A549 (cell line): ENCODE data around the gene XPNPEP2. TPM values are rescaled to one million over a fixed set of nuclear protein-coding genes. Genes with fewer than 3 reads are reported as not detected.

Experiments used
- ATAC-seq, 2 experiments: fragments of 200-7000 bp in 1 of 2; fragments of >200 bp in 1 of 2; cut with Nextera tagmentation in 1 of 2; cut with Tn5 transposase in 1 of 2; 3 replicates each; pipeline versions ENCODE4 v1.8.0 to v1.9.1; 2018 to 2020; ENCODE audit warnings: mild to moderate bottlenecking in 1 of 2, moderate library complexity in 1 of 2
- CTCF ChIA-PET: fragments of 300-600 bp; sonication (Branson Sonifier 250); formaldehyde crosslinking; extraction: SDS; loops from one replicate; lab custom pipeline; 2021; ENCODE audit warnings: antibody characterized with exemption, inconsistent platforms; lab: Yijun Ruan, JAX
- POLR2A ChIA-PET: fragments of 350-600 bp; formaldehyde crosslinking; extraction: SDS; loops from one replicate; lab custom pipeline; 2021; ENCODE audit warnings: antibody characterized with exemption, inconsistent platforms; lab: Yijun Ruan, JAX
- DNase-seq, 2 experiments: peaks; one replicate each; pipeline versions ENCODE4 v3.0.0 to v3.0.0-alpha.2; 2011 to 2016; ENCODE audit warnings: low read depth in 1 of 2, low spot score in 1 of 2
- FAIRE-seq: peaks from 2 replicates; lab custom pipeline; 2011; peaks lifted over from hg19 to GRCh38; lab: Jason Lieb, UNC
- H3K27ac ChIP-seq, 2 experiments: fragments of >200 bp; sonication (Bioruptor Twin); formaldehyde crosslinking; 3 replicates each; pipeline ENCODE4 v1.5.1; 2016 to 2017
- H3K4me1 ChIP-seq: fragments of >200 bp; sonication (Bioruptor Twin); formaldehyde crosslinking; 3 replicates; pipeline ENCODE4 v1.6.1; 2016
- H3K4me2 ChIP-seq: fragments of >200 bp; sonication (Bioruptor Twin); formaldehyde crosslinking; 3 replicates; pipeline ENCODE4 v1.6.1; 2016
- H3K4me3 ChIP-seq: fragments of >200 bp; sonication (Bioruptor Twin); formaldehyde crosslinking; 3 replicates; pipeline ENCODE4 v1.5.1; 2016
- H3K9me3 ChIP-seq: fragments of >200 bp; sonication (Bioruptor Twin); formaldehyde crosslinking; 3 replicates; pipeline ENCODE4 v1.6.1; 2016
- BHLHE40 ChIP-seq: IDR thresholded peaks from 2 replicates; pipeline ENCODE4 v1.6.1; 2012; ENCODE audit warnings: low read depth, low read length, inconsistent platforms
- CEBPB ChIP-seq, 2 experiments: fragments of >200 bp in 1 of 2; sonication (Bioruptor Twin) in 1 of 2; formaldehyde crosslinking in 1 of 2; IDR thresholded peaks; 2 replicates each; pipeline ENCODE4 v1.6.1; 2012 to 2016
- CHD2 ChIP-seq: fragments of 150-350 bp; IDR thresholded peaks from 2 replicates; pipeline ENCODE4 v1.6.1; 2014; ENCODE audit warnings: low read length; ENCODE audit not compliant: partially characterized antibody
- E2F6 ChIP-seq: IDR thresholded peaks from 2 replicates; pipeline ENCODE4 v1.6.1; 2012; ENCODE audit warnings: low read depth, borderline replicate concordance
- HMGXB4 ChIP-seq: fragments of 250-450 bp; sonication (Bioruptor Pico); IDR thresholded peaks from 2 replicates; pipeline ENCODE4 v1.5.0; 2021; ENCODE audit warnings: mild to moderate bottlenecking, moderate library complexity, borderline replicate concordance
- HOXB5 ChIP-seq: fragments of 250-450 bp; sonication (Bioruptor Pico); IDR thresholded peaks from 2 replicates; pipeline ENCODE4 v1.5.0; 2020; ENCODE audit warnings: mild to moderate bottlenecking, moderate library complexity
- MAFK ChIP-seq: fragments of 450-650 bp; IDR thresholded peaks from 2 replicates; pipeline ENCODE4 v1.6.1; 2014; ENCODE audit not compliant: partially characterized antibody
- NPAS2 ChIP-seq: fragments of 250-450 bp; sonication (Bioruptor Pico); IDR thresholded peaks from 2 replicates; pipeline ENCODE4 v1.8.0; 2022; ENCODE audit warnings: mild to moderate bottlenecking, moderate library complexity, borderline replicate concordance
- REST ChIP-seq: fragments of 200-600 bp; sonication (generic); IDR thresholded peaks from 2 replicates; pipeline ENCODE4 v1.6.1; 2016; ENCODE audit warnings: antibody characterized with exemption, mild to moderate bottlenecking, moderate library complexity
- SREBF2 ChIP-seq: fragments of 450-650 bp; IDR thresholded peaks from 2 replicates; pipeline ENCODE4 v1.6.1; 2014; ENCODE audit warnings: mild to moderate bottlenecking, moderate library complexity
- TP53 ChIP-seq: fragments of 250-450 bp; sonication (Bioruptor Pico); IDR thresholded peaks from 2 replicates; pipeline ENCODE4 v1.5.0; 2021; ENCODE audit warnings: mild to moderate bottlenecking, moderate library complexity
- ZC3H11A ChIP-seq: fragments of 450-650 bp; IDR thresholded peaks from 2 replicates; pipeline ENCODE4 v1.6.1; 2014; ENCODE audit warnings: antibody characterized with exemption, mild to moderate bottlenecking
- ZSCAN20 ChIP-seq: fragments of 250-450 bp; sonication (Bioruptor Pico); IDR thresholded peaks from 2 replicates; pipeline ENCODE4 v1.8.0; 2022; ENCODE audit warnings: mild to moderate bottlenecking, moderate library complexity
- WGBS: methylation state at CpG from one replicate; pipeline ENCODE4 v1.1.6; 2017; ENCODE audit errors: missing lambda C conversion rate; 5-methylcytosine and 5-hydroxymethylcytosine counted together
- polyA plus RNA-seq, 4 experiments: library from polyadenylated mRNA; depleted of rRNA in 3 of 4; stranded (reverse); fragments of >200 nt; fragmentation: RNase III in 1 of 4; extraction: RNeasy Plus Mini Kit Qiagen cat#74134 plus additional on column Dnase treatment in 1 of 4; gene quantifications; 2 replicates in 3 of 4; 3 replicates in 1 of 4; pipeline ENCODE4 v1.2.3, GENCODE V29; 2011 to 2017
- TF ChIP-seq, protein P1 (sequence below): IDR thresholded peaks from 2 replicates; pipeline ENCODE4 v1.6.1; 2012
- TF ChIP-seq, protein P2 (sequence below): fragments of >200 bp; sonication (Bioruptor Twin); formaldehyde crosslinking; IDR thresholded peaks from 3 replicates; pipeline ENCODE4 v1.5.1; 2016

The XPNPEP2 gene
- polyA plus RNA-seq, 2 of the 4 experiments (the other 2 are of a cell fraction), result not detected

DNA sequence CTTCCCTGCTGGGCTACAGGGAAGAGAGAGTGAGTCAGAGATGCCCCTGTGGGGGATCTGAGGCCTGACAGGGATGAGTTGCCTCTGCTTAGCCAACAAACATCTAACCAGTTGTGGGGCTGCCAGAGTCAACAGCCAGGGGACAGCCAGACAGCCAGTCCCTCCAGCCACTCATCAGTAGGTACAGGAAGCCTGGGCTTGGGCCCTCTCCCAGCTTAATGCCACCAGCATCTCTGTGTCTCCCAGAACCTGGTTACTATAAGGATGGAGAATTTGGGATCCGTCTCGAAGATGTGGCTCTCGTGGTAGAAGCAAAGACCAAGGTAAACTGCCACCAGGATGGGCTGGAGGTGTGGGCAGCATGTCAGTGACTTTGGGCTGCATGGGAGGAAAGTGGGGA lies 23.7 kb downstream of the XPNPEP2 start (continued):
- TF ChIP-seq MAFK (no peak), HMGXB4 (CRISPR knock-in tag) (no peak)
- TF ChIP-seq, protein P1, sequence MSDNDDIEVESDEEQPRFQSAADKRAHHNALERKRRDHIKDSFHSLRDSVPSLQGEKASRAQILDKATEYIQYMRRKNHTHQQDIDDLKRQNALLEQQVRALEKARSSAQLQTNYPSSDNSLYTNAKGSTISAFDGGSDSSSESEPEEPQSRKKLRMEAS, result no peak

GRCh38 chrX:129763666-129764065 lies 24.9 kb downstream of the XPNPEP2 start:
- DNase-seq (no peak), ATAC-seq (no peak), FAIRE-seq (no peak)
- H3K4me2 ChIP-seq, result no peak overlapping the region
- ChIA-PET CTCF (interaction anchor here (0.6 to 1.3 kb wide), 3 partner anchors 37 to 1305 kb away, joined by 3 to 4 read pairs (median 3); no protein-coding TSS in a partner anchor), POLR2A (no interaction called here)
- H3K4me1 ChIP-seq, result no peaks in the 10 kb centered on the region
- no peaks in the 10 kb centered on the region for H3K9me3 ChIP-seq
- no peak overlapping the region for H3K27ac ChIP-seq
- no peak overlapping the region for H3K4me3 ChIP-seq
- TF ChIP-seq, protein P2, sequence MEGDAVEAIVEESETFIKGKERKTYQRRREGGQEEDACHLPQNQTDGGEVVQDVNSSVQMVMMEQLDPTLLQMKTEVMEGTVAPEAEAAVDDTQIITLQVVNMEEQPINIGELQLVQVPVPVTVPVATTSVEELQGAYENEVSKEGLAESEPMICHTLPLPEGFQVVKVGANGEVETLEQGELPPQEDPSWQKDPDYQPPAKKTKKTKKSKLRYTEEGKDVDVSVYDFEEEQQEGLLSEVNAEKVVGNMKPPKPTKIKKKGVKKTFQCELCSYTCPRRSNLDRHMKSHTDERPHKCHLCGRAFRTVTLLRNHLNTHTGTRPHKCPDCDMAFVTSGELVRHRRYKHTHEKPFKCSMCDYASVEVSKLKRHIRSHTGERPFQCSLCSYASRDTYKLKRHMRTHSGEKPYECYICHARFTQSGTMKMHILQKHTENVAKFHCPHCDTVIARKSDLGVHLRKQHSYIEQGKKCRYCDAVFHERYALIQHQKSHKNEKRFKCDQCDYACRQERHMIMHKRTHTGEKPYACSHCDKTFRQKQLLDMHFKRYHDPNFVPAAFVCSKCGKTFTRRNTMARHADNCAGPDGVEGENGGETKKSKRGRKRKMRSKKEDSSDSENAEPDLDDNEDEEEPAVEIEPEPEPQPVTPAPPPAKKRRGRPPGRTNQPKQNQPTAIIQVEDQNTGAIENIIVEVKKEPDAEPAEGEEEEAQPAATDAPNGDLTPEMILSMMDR, result no peak
- peak; percentile 77 for TF ChIP-seq MAFK

GRCh38 chrX:129768186-129768585 lies 29.4 kb downstream of the XPNPEP2 start:
- POLR2A ChIA-PET, result no interaction called here
- H3K4me2 ChIP-seq, result no peak overlapping the region
- CTCF ChIA-PET, result interaction anchor here (1.1 to 1.5 kb wide), 2 partner anchors 15 to 131 kb away, joined by 3 to 4 read pairs; no protein-coding TSS in a partner anchor
- H3K4me1 ChIP-seq, result no peaks in the 10 kb centered on the region
- FAIRE-seq (no peak), ATAC-seq (no peak), DNase-seq (no peak)
- TF ChIP-seq ZSCAN20 (CRISPR knock-in tag) (no peak), ZC3H11A (no peak), BHLHE40 (no peak), CEBPB (IDR thresholded peaks at IDR 0.05) (no peak), REST (no peak), TP53 (CRISPR knock-in tag) (no peak), HOXB5 (CRISPR knock-in tag) (no peak), SREBF2 (no peak), NPAS2 (CRISPR knock-in tag) (no peak), E2F6 (no peak), CHD2 (no peak)
- no peak overlapping the region for H3K4me3 ChIP-seq
- 75% methylated on average over 6 of the region's 8 CpGs for WGBS
- H3K27ac ChIP-seq, result no peak overlapping the region
- H3K9me3 ChIP-seq, result no peaks in the 10 kb centered on the region
